ENCODE results near the gene CLDN11.

Gene CLDN11

GRCh38 chr3:170428095-170428494 lies 9.4 kb downstream of the CLDN11 start:
- DNase-seq (ENCODE audit: low spot score), result no peak

- DNase-seq (ENCODE audit: low spot score), result no peak
Measured at GRCh38 chr3:170429050-170429449, 10.4 kb downstream of the CLDN11 start.

GRCh38 chr3:170431054-170431453 lies 12.4 kb downstream of the CLDN11 start:
- no peak for DNase-seq (ENCODE audit: low spot score)

DNA sequence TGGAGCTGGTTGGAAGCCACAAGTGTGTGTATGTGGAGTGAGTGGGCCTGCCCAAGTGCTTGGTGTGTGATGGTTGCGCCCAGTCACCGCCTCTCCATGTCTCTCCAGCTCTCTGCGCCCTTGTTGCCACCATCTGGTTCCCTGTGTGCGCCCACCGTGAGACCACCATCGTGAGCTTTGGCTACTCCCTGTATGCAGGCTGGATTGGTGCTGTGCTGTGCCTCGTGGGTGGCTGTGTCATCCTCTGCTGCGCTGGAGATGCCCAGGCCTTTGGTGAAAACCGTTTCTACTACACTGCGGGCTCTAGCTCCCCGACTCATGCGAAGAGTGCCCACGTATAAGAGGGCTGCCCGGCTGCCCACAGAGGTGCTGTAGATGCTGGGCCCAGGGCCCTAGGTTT lies 13.7 kb downstream of the CLDN11 start:
- no peak for DNase-seq (ENCODE audit: low spot score)

- no peak for DNase-seq (ENCODE audit: low spot score)
Measured at GRCh38 chr3:170436697-170437096, 18.0 kb downstream of the CLDN11 start.

GRCh38 chr3:170437176-170437575 lies 18.5 kb downstream of the CLDN11 start:
- DNase-seq (ENCODE audit: low spot score), result no peak

DNA sequence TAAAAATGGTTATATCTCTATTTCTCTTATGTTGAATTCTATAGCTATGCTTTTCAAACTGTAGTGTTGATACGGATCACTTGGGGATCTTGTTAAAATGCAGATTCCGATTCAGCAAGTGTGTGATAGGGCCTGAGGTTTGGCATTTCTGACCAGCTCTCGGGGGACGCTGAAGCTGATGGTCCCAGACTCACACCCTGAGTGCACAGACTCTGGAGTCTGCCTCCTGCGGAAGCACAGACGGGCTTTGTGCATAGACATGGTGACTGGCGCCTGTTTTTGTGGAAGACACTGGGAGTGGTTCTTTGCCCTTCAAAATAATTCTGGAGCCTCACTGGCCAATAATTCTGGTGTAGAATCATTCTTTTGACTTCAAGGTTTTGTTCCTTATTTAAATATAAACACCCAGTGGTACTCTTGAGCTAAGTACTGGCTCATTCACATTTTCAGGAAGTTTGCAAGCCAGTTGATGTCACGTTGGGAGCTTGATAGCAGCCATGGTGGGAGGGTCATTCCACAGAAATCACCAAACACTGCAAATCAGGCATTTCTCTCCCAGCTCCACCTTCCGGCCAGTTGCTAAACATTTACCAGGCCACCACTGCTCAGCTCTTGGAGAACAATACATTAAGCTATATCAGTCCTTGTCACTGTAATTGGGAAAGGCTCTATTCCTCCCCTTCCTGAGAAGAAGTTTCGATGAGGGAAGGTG lies 19.2 kb downstream of the CLDN11 start:
- DNase-seq (ENCODE audit: low spot score), result no peak

- no peak for DNase-seq (ENCODE audit: low spot score)
Measured at GRCh38 chr3:170438836-170439235, 20.2 kb downstream of the CLDN11 start.

DNA sequence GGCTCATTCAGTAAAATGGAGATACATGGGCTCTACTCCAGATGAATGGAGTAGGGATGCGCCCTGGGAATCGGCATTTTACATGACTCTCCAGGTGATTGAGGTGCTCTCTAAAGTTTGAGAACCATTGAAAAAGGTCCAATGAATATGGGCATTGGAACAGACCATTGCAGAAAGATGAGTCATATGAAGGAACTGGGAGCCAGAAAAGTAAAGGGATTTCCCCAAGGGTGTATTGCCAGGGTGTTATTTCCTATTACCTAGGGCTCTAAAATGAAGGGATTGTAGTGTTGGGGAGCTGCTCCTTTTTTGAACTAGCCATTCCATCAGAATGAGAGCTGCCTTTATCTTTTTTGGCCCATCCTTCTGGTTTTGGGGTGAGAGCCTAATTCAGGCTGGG lies 21.7 kb downstream of the CLDN11 start:
- no peak for DNase-seq (ENCODE audit: low spot score)

DNA sequence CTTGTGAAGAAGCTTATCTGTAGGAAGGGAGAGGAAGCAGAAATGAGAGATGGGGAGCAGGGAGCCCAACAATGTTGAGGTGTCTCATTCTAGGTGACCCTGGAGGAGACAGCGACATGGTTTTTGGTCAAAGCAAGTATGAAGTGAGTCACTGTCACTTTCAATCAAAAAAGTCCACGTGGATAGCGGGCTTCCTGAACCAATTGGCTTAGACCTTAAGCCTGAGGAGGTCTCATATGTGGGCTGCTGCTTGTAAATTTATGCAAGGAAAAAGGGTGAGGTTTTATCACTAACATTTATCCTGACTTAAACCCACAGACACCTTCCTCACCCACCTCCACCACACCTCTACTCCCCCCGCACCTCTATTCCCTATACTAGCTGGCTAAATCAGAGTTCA lies 22.7 kb downstream of the CLDN11 start:
- no peak for DNase-seq (ENCODE audit: low spot score)

DNA sequence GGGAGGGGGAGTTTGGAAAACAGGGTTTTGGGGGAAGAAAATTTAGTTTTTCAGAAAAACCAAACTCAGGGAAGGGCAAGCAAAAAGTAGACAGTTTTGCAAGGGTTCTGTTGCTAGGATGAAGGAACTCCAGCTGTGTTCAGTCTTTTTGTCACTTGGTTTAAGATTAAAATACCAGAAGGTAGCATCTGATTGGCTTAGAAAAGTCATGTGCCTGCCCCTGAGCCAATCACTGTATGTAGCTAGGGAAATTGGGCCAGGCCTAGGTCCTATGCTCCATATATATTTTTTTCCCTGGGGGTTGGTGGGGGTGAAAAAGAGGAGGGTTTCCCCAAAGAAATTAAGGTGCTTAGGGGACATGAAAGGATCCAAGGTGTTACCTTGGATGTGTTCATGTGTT lies 24.3 kb downstream of the CLDN11 start:
- no peak for DNase-seq (ENCODE audit: low spot score)

GRCh38 chr3:170443457-170443856 lies 24.8 kb downstream of the CLDN11 start:
- DNase-seq (ENCODE audit: low spot score), result no peak

- DNase-seq (ENCODE audit: low spot score), result no peak
Measured at GRCh38 chr3:170448584-170448983, 29.9 kb downstream of the CLDN11 start.

DNA sequence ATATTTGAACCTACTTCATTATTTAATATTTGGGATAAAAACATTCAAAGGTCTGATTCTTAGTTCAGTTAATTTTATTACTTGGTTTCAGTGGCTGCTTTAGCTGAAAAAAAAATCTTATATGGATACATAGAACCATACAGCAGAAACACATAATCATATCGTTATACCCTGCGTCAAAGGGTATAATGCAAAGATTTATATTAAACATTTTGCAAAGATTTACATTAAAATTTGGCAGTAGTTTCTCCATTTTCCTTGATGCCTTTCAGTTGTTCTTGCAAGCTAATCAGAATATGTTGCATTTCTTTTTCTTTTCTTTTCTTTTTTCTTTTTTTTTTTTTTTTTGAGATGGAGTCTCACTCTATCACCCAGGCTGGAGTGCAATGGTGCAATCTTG lies 31.4 kb downstream of the CLDN11 start:
- DNase-seq (ENCODE audit: low spot score), result no peak

- no peak for DNase-seq (ENCODE audit: low spot score)
Measured at GRCh38 chr3:170454509-170454908, 35.8 kb downstream of the CLDN11 start.

DNA sequence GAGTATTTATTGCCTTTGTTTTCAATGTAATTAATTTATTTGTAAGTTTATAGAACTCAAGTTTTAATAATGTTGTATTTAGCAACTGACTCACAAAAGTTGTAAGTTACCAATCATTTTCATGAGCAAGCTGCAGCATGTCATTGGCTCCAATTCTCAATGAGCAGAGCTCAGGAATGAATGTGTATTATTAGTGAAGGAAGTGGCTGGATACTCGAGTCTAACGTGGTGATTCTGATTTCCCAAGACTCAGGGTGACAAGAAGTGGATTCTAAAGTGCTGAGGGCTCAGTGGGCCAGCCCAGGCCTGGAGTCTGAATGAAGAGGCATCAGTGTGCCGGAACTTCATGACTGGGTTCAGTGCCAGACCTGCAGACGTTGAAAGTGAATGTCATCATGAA lies 39.6 kb downstream of the CLDN11 start:
- DNase-seq (ENCODE audit: low spot score), result no peak

DNA sequence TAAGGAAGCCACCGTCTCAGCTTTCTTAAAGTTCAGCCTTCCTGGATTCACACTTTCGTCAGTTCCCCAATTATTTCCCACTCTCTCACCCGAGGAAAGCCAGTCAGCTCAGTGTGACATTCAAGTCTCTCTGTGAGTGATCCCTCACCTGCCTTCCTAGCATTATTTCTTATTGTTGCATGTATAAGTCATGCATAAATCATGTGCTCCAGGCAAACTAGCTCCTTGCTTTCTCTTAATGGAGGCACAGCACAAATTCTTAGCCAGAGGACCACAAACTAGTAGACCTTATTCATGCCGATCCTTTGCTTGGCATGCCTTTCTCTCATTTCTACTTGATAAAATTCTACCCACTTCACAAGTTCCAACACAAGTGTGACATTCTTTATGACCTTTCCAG lies 44.3 kb downstream of the CLDN11 start:
- no peak for DNase-seq (ENCODE audit: low spot score)

DNA sequence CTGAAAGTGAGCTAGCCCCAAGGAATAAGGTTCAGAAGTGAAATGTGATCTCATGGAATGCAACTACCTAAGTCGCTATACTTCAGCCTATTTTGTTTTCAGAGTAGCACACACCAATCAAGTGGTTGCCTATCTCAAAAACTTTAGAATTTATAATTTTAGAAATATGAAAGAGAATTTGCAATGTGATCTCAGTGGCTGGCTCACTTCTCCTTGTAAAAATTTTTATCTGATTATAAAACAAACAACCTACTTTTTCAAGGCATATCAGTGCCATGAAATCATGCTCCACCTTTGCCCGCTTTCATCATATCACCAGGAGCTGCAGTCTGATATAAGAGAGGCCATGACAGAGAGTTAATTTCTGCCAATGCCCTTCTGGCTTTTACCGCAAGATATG lies 47.3 kb downstream of the CLDN11 start:
- no peak for DNase-seq (ENCODE audit: low spot score)

GRCh38 chr3:170467007-170467406 lies 48.3 kb downstream of the CLDN11 start:
- no peak for DNase-seq (ENCODE audit: low spot score)

DNA sequence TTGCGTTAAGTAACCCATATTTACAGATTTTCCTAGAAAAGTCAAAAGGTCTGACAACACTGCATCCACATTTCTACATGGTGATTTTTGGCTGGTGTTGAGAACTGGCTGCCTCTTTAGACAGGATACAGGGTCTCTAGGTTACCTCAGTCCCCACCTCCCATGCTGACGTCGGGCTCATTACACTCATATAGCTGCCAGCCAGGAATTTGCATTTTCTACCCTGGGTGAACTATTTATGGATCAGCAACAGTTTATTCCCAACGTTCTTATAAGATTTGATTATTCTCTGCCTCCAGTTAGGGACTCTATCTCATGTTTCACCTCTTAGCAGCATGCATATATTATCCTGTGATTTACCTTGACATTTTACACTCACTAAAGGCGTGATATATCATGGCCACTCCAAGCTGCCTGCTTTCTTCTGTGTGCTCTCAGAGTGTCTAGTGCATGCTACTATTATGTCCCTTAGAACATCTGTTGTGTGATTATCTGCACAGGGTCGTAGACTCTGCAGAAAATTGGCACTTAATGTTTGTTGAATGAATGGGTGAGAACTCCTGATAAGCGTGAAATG lies 49.0 kb downstream of the CLDN11 start:
- no peak for DNase-seq (ENCODE audit: low spot score)

DNA sequence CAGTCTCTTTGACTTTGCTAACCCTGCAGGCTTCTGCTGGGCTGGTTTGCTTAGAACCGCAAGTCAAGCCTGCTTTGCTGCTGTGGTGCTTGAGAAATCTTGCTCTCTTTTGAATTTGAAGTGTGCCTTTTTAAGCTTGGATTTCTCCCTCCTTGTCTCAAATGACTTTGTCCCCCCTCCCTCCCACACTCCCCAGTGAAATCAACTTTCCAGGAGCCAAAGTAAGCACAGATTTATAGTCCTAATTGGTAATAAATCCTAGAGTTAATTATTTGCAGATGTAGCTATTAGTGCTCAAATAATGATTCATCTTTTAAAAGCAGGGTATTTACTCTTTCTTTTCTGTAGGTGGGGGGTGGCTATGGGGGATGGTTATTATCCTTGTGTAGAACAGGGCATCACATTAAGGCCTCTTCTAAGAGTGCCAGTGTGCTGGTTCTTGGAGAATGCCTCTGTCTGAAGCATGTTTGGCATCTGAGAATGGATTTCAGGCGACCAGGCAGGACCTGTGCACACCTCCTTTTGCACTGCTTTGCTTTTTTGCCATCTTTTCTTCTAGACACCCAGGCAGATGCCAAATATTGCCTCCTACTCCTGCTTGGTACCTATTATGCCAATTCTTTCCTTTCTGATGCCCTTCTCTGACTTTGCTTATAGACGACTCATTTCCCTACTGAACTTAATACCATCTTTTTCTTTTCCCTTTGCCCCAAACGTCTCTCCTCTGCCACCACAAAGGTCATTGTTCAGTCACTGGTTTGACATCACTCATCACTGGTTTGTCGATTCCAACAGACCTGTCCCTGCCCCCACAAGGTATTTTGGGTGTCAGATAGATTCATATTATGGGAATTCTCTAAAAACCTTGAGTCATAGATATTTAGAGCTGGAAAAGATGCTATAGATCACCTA lies 50.7 kb downstream of the CLDN11 start:
- no peak for DNase-seq (ENCODE audit: low spot score)

DNA sequence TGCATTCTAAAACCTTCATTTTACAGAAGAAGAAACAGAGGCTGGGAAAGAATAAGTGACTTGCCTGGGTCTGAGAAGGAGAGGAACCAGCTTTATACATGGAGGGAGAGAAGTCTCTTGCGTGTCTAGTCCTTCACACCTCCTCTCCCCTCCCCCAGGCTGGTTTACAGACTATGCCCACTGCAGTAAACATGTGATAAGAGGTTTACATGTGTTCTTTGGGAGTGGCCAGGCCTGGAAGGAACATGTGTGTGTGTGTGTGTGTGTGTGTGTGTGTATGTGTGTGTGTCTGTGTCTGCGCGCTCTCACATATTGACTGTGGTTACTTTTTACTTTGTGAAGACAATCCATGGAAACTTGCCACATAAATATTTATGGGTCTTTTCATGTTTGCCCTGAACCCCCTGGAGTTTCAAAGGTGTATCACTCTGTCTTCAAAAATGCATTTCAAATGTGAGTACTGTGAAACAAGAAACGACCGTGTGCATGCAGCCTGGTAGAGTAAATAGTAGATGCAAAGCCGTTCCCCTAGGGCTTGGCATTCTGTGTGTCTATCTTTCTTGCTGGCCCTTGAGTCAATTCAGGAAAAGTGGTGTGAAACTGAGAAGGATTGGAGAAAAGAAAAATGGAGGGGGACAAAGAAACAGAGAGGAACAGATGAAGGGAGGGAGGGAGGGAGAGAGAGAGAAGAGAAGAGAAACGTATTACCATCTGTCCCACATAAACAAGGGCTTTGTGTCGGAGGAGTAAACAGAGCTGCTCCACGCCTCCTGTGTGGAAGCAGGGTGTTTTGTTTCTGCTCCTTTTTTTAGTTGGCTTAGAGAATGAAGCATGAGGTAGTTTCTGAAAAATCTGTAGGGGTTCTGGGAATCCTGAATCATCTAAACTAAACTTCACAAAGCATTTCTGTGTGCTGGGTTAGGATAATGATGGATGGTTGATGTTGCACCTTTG lies 51.7 kb downstream of the CLDN11 start:
- DNase-seq (ENCODE audit: low spot score), result no peak

All from CD4-positive, alpha-beta T cell treated with Interleukin-2 at 100 ng/mL for 4 hours (primary cell).